ENCODE results near the gene ELMO1. TPM values are rescaled to one million over a fixed set of nuclear protein-coding genes. Genes with fewer than 3 reads are reported as not detected.

ELMO1 gene
- total RNA-seq, 1 donor from 2014 or later, result 127 TPM

- intact Hi-C loops (cut with micrococcal nuclease), result no loop called here
Measured at GRCh38 chr7:36944838-36945237, 503.8 kb downstream of the ELMO1 start.

DNA sequence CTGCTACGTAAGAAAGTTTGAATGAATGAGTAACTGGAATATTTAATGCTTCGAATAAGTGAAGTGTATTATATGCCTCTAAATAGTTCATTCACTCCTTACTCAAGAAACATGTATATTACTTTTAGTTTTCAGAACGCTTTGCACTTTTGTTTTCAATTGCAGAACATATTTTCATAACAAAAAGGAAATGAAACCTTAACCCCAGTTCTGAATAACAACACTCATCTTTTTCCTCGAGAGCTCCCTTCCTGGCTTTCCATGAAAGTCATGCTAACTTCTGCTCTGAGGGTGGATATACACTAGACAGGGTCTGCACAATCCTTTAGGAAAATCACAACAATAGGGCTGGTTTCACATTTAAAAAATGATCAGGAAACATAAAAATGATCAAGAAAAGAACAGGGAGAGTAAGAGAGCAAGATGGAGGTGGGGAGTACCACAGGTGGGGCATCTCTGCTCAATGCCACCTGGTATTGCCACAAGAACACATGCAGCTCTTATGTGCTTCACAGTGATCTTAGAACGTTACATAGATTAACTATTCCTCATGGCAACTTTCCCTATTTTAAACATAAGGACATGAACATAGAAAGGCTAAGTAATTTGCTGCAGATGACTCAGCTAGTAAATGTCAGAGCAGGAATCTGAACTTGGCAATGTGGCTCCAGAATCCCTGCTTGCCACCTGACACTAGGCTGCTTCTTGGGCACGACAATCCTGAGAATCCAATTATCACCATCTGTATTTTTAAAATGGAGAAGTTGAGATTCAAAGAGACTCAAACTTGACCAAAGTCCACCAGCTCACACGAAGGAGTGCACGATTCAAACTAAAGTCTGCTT, 504.9 kb downstream of the ELMO1 start:
- intact Hi-C loops (cut with micrococcal nuclease), result no loop called here

- intact Hi-C loops (cut with micrococcal nuclease), result no loop called here
Measured at GRCh38 chr7:36942955-36943354, 505.7 kb downstream of the ELMO1 start.

GRCh38 chr7:36942541-36942940, 506.1 kb downstream of the ELMO1 start:
- intact Hi-C loops (cut with micrococcal nuclease), result no loop called here

- intact Hi-C loops (cut with micrococcal nuclease), result no loop called here
Measured at GRCh38 chr7:36942025-36942424, 506.6 kb downstream of the ELMO1 start.

DNA sequence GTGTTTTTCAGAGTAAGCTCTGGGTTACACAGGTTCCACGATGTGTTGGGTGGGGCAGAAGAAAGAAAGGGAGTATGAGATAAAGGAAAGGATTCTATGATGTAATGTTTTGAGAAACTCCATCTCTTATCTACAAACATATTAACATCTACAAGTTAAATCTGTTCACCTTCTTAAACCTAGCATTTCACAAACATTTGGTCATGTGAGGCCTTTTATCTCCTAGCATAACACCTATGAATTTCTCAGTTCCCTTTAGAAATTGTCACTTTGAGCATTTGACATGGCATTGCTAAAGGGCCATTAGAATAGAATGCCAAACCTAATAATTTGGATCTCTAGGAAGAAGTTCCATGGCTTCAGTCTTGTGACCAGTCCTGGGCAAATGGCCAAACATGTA, 507.3 kb downstream of the ELMO1 start:
- intact Hi-C loops (cut with micrococcal nuclease), result no loop called here

- intact Hi-C loops (cut with micrococcal nuclease), result loop anchor here (2.0 to 5.0 kb wide), 4 partner anchors 151 to 412 kb away; no protein-coding TSS in a partner anchor
Measured at GRCh38 chr7:36939816-36940215, 508.8 kb downstream of the ELMO1 start.

DNA sequence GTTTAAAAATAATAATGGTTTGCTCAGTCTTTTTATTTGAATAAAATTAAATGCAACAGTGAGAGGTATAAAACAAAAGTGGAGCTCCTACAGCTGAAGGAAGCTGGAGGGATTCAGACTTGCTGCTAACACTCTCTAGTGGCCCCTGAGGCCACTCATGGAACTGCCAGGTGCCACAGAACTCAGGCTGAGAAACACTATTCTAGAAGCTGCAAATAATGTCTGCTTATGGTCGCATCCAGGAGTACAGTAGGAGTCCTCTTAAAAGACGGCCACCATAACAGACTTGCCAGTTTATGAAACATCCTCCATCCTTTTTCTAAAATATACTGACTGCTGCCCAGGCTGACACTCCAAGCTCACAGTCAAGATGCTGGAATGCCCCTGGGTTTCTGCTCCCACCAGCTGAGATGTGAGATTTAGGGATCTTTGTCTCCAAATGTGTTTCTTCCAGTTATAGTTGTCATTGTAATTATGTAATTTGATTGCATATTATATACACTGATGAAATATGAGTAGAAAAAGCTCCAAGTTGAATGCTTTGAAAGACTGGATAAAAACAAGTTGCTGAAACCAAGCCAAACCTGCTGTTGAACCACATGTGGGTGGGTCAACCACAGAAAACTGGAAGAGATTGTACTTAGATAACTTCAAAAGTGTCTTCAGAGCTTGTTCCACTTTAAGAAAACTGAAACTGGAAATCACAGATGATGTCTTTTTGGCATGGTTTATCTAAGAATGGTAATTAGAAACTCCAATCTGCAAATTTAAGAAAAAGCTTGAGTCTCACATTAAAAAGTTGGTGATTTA, 510.7 kb downstream of the ELMO1 start:
- intact Hi-C loops (cut with micrococcal nuclease), result loop anchor here (1.0 to 5.0 kb wide), 6 partner anchors 31 to 414 kb away; no protein-coding TSS in a partner anchor

DNA sequence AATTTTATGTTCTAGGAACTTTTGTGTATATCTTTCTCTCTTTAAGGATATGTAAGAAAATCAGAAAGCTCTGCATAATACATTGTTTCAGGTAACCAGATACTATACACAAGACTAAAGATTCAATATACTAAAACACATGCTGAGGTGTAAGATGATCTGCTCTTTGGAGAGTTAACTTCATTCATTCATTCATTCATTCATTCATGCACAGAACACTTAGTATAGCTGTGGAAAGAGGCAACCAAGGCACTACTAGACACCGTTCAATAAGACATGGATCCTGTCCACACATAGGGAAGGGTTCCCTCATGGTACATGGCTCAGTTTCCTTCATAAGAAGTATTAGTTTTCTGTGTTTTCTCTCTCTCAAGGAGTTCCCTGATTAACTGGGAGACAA, 516.8 kb downstream of the ELMO1 start:
- intact Hi-C loops (cut with micrococcal nuclease), result no loop called here

- intact Hi-C loops (cut with micrococcal nuclease), result no loop called here
Measured at GRCh38 chr7:36929791-36930190, 518.9 kb downstream of the ELMO1 start.

DNA sequence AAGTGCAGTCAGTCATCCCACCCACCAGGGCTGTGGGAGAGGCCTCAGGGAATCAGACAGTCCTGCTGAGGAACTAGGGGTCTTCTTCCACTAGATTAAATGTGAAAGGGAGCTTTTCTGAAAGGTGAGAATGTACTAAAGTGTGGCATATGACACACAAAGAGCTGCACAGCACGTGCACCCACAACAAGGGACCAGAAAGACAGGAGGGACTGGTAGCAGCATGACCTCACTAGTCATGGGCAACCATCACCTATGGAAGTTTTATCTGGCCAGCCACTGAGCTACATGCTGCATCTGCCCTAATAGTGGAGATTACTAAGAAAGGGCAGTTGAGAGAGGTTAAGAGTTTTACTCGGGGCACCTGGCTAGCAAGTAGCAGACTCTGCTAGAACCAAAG, 519.9 kb downstream of the ELMO1 start:
- intact Hi-C loops (cut with micrococcal nuclease), result no loop called here

DNA sequence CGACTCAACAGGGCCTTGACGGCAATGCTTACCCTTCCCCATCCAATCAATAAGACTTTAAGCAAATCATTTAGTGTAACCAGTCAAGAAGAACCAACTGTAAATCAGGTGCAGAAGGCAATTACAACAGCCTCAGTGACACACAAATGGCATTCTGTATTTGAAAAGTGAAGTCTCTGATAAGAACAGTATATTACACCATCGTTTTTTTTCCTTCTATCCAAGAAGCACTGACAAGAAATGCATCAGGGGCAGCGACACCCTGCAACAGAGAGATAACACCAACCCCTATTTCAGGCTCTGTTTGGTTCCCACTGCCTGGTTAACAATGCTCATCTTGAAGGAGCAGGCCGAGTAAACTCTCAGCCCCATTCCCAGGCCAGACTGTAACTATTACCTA, 520.4 kb downstream of the ELMO1 start:
- intact Hi-C loops (cut with micrococcal nuclease), result no loop called here

- intact Hi-C loops (cut with micrococcal nuclease), result no loop called here
Measured at GRCh38 chr7:36925691-36926090, 523.0 kb downstream of the ELMO1 start.

GRCh38 chr7:36925207-36925606, 523.5 kb downstream of the ELMO1 start:
- intact Hi-C loops (cut with micrococcal nuclease), result no loop called here

GRCh38 chr7:36923943-36924436, 524.7 kb downstream of the ELMO1 start:
- intact Hi-C loops (cut with micrococcal nuclease), result no loop called here

DNA sequence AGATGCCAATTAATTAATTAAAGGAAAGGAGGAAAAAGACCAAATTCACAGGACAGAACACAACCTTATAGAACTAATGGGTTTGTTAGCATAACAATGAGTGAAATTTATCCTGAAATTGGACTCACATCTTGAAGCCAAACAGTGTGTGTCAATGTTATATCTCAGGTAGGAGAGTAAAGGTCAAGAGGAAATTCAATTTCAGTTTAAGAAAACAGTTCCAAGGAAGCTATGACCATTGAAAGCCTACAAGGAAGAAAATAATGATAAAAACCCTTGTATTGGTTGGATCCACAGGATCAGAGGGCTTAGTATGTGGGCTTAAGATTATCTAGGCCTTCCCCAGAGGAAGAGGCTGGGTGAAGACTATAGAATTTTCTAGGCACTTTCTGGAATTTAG, 525.5 kb downstream of the ELMO1 start:
- intact Hi-C loops (cut with micrococcal nuclease), result no loop called here

- intact Hi-C loops (cut with micrococcal nuclease), result no loop called here
Measured at GRCh38 chr7:36920433-36920832, 528.2 kb downstream of the ELMO1 start.

DNA sequence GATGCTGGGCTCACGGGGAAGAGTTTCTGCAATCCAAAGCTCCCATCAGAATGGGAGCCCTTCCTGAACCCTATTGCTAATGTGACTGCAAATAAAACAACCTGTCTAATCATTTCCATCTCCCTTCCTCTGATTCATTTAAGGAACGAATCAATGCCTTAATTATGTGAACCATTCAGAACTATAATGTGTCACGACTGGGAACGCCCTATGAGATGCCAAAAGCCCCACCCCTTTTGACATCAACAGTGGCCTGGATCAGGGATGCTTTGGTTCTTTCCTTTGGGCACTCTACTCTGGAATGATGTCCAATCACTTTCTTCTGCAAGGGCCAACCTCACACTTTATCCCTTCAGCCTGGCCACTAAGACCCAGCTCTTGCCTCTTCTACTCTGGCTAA, 528.9 kb downstream of the ELMO1 start:
- intact Hi-C loops (cut with micrococcal nuclease), result no loop called here

DNA sequence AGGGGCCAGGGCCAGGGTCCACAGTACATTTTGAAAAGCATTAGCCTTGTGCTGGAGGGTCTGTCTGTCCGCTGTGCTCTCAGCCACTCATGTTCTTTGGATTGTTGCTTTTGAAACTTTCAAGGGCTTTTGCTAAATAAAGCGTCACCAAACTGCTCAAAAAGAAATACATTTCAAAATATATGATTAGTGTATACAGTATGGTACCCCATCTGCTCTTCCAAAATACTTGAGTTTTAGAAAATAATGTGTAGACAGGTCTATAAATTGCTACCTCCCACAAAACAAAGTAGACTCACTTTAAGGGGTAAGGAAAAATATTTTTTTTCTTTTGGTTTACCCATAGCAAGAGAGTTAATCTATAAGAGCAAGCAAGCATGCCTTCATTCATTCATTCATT, 530.1 kb downstream of the ELMO1 start:
- intact Hi-C loops (cut with micrococcal nuclease), result no loop called here

DNA sequence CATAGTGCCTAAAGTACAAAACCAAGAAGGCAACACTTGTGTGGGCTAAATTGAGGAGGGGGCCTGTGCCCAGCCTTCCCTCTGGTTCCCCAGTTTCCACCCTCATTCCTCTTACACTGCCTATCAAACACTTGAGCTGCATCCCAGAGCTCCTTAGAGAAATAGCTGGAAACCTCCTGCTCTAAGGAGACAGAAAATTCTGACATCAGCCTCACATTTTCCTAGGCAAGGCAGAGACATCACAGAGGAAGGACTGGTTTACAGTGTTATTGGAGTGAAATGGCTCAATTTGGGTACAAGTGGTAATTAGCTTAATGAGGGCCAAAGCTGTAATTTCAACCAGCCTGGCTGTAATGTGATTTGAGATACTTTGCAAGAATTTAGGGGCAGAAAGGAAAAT, 532.0 kb downstream of the ELMO1 start:
- intact Hi-C loops (cut with micrococcal nuclease), result no loop called here

DNA sequence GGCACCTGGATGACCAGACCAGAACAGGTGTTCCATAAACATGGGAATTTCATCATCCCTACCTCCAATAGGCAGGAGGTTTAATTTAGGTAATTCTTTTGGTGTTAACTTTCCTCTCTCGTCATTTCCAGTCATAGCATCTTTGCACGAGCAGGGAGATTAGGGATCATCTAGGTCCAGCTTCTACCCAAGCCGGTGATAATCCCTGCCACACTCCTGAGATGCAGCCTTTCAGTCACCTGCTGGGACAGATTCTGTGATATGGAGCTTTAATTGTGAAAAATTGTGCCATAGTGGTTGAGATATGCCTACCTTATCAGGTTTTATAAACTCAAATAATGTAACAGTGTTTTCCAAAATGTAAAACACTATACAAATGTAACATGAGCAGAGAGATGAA, 532.5 kb downstream of the ELMO1 start:
- intact Hi-C loops (cut with micrococcal nuclease), result no loop called here

GRCh38 chr7:36911788-36912187, 536.9 kb downstream of the ELMO1 start:
- intact Hi-C loops (cut with micrococcal nuclease), result no loop called here

All from T-helper 1 cell treated with Interleukin-12 subunit alpha and Interleukin-12 subunit beta and Interleukin-4 antibody, amounts not matched to agents 30 ng/mL and 1 ng/mL, for 36 hours (primary cell).